ENCODE results near the gene DEGS1.

Gene DEGS1

DNA sequence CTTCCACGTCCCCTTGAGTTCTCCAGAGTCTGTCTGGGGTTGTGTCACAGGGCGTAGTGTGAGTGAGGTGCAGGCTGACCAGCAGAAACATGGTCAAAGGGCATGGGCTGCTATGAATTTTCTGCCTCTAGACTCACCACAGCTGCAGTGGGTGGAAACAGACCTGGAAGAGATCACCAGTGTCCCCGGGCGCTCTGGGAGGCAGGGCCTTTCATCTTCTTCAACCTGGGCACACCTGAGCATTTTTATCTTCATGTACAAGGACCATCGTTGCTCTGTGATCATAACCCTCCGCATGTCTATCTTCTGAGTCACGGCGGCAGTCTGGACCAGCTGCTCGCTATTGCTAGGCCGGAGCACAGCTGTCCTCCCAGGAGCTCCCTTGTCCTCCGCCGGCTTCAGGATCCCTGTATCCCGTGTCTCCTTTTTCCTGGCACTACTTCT lies 29.6 kb downstream of the DEGS1 start:
- peak; percentile 55 for DNase-seq (ENCODE audit: low read depth, low spot score)

DNA sequence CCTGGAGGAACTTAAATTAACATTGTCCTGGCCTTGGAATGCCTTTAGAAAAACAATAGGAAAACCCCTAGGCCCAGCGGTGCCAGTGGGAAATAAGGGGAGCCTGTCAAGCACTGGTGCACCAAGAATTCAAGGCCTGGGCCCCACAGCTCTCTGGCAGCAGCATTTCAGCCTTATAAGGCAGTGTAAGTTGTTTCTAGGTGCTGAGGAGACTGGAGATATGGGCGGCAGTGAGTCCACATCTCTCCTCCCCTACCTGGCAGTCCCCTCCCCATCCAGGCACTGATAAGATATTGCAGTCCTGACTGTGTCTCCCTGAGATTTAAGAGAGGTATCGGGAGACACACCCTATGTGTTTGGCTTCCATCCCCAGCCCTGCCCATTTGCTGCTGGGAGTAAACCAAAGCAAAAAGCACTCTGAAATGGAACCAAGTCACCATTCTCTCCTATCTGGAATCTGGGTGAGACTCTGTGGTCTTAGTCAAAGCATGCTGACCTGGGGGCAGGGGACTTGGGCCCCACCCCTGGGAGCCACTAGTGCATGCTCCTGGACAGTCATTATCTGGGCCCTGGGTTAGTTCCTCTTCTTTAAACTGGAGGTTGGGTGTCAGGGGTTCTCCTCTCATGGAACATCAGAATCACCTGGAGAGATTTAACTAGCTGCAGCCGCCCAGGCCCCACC lies 30.5 kb downstream of the DEGS1 start:
- peak; percentile 75 for DNase-seq (ENCODE audit: low read depth, low spot score)

DNA sequence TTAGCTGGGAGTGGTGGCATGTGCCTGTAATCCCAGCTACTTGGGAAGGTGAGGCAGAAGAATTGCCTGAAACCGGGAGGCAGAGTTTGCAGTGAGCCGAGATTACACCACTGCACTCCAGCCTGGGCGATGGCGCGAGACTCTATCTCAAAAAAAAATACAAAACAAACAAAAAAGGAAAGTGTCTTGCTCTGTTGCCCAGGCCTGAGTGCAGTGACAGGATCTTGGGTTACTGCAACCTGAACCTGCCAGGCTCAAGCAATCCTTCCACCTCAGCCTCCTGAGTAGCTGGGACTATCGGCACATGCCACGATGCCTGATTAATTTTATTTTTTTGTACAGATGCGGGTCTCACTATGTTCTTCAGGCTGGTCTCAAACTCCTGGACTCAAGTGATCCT lies 33.3 kb downstream of the DEGS1 start:
- no peak for DNase-seq (ENCODE audit: low read depth, low spot score)

DNA sequence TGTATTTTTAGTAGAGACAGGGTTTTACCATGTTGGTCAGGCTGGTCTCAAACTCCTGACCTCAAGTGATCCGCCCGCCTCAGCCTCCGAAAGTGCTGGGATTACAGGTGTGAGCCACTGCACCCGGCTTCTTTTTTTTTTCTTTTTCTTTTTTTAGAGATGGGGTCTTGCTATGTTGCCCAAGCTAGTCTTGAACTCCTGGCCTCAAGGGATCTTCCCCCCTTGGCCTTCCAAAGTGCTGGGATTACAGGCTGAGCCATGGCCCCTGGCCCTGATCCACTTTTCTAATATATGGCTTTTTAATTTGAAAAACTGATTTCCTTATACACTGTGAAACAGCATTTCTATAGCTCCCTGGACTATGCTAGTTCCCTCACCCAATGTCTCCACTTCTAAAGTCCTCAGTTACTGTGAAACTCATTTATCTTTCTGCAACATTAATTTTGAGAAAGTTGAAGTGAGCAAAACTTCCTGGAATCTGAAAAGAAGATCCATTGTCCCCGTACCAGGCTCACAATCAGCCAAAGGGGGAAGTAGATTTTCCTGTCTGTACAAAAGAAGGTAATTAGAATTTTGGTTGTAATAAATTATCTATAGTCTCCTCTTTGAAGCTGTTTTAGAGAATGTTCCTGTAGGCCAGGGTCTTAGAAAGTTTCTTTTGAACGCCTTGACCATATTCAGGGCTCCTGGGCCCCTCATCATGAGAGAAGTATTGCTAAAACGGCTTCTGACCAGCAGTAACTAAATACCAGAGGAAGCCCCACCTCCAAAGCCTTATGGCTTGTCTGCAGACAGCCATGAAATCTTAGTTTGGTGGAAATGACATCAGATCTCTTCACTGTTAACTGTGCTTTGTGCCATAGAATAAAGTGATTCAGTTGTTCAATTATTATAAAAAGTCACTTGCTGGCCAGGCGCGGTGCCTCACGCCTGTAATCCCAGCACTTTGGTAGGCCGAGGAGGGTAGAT lies 34.9 kb downstream of the DEGS1 start:
- no peak for DNase-seq (ENCODE audit: low read depth, low spot score)

DNA sequence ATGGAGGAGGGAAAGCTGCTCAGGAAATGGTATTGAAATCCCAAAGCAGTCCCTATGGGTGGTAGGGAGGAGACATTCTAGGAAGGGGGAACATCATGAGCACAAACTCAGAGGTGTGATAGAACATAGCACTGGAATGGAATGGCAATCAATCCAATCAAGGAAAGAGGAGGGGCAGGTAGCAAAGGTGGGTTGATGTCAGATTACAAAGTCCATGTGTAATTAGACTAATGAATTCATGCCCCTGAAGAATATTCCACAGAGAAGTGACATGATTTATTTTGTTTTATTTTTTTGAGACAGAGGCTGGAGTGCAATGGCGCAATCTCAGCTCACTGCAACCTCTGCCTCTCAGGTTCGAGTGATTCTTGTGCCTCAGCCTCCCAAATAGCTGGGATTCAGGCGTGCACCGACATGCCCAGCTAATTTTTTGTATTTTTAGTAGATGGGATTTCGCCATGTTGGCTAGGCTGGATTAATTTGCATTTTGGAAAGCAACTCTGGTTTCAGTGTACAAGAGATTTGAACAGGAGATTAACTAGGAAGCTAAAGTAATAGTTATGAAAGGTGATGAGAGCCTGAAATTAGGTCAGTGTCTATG lies 36.1 kb downstream of the DEGS1 start:
- no peak for DNase-seq (ENCODE audit: low read depth, low spot score)

DNA sequence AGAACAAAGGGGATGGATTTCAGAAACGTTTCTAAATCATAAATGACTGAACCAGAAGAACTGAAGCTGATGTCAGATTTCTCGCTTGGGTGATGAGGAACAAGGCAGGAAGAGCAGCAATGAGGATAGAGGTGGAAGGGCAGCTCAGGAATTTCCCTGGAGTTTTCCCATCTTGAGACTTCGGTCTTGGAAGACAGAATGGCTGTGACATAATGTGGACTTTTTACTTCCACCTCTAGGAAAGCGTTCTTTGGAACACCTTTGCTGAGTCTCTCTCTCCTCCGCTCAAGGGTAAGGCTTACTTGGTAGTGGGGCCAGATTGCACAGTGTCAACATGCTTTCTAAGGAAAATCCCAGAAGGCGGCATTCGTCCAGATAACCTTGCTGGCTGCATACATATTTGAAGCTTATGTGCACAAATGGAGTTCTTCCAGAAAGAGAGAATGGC lies 36.6 kb downstream of the DEGS1 start:
- no peak for DNase-seq (ENCODE audit: low read depth, low spot score)

DNA sequence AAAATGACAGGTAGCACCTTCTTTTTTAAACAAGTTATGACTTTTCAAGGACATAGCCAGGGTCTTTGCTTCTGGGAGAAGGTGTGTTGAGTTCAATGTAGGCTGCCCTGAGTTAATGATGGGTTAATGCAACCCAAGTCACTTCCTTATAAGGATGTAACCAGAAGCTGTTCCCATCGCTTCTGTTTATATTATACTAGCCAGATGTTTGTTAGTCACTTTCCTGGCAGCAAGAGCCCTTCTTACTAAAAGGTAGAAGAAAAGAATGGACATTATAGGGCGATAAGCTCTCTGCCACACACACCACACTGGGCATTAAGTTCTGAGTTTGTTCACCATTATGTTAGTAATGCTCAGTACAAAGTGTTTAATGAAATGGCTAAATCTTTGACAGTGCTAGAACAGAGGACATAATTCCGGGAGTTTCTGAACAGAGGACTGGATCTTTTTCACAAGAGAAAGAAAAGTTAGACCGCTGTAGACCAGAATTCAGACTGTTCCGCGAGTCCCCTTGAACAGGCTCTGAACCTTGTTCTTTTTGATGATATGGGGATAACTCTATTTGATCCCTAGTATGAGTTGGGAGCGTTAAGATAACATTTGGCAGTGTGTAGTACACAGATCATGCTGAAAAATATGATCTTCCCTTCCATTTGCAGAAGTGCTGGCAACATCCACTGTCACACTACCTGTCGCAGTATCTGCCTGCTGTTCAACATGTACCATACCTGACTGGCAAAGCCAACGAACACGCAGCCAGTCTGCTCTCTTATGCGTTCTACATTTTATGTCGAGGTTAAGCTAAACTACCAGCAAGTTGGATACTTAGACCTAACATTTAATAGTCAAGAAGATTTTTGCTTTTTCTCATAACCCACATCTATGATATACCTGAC lies 41.0 kb downstream of the DEGS1 start:
- DNase-seq (ENCODE audit: low read depth, low spot score), result no peak

DNA sequence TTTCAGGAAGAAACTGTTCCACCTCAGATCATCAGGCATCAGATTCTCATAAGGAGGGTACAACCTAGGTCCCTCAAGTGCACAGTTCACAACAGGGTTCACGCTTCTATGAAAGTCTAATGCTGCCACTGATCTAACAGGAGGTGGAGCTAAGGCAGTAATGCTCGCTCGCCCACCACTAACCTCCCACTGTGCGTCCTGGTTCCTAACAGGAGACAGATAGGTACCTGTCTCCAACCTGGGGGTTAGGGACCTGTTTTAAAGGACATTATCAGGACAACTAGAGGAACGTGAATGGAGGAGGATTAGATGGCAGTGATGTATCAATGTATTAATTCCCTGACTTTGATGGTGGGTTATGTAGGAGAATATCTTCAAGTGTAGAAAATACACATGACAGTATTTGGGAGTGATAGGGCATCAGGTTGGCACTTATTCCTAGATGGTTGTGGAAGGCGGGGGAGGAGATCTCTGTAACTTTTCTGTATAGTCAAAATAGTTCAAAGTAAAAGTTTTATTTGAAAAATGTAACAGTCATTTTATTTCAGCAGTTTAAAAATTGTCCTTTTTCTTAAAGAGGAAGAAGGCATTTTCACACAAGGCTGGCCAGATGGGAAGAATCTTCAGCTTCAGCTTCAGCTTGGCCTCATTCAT lies 43.9 kb downstream of the DEGS1 start:
- no peak for DNase-seq (ENCODE audit: low read depth, low spot score)

DNA sequence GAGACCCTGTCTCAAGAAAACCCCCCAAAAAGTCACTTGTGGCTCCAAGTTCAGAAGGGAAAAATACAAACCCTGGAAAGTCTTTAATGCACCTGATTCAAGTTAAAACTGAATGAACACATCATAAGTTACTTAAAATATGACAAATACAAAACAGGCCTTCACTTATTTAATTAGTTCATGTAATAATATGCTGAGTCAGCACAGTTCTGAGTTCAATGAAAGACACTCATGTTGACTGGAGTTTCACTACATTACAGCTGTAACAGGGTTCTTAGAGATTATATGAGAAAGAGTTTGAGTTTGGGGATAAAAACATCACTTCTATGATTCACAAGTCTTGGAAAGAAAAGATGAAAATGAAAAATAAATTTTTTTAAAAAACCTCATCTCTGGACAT lies 51.0 kb downstream of the DEGS1 start:
- no peak for DNase-seq (ENCODE audit: low read depth, low spot score)

DNA sequence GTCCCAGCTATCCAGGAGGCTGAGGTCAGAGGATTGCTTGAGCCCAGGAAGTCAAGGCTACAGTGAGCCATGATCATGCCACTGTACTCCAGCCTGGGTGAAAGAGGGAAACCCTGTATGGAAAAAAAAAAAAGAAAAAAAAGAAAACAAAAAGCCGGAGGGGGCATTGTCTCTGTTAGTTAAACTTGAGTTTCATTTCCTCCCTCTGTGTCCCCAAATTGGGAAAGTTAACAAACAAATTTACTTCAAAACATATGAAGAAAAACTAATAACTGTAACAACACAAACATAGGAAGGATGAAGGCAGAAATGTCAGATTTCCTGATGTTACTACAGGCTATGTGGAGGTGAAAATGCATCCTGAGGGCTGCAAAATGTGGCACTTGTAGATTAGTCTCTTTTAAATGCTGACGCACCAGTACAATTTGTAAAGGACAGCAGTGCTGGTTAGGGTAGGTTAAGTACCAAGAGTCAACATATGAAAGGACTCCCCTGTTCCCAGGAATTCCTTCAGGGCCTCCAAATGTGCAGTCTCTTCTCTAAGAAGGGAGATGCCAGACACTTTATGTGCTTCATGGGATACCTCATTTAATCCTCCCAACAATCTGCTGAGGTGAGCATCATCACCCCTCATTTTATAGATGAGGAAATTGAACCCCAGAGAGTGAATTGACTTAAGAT lies 52.9 kb downstream of the DEGS1 start:
- peak; percentile 51 for DNase-seq (ENCODE audit: low read depth, low spot score)

DNA sequence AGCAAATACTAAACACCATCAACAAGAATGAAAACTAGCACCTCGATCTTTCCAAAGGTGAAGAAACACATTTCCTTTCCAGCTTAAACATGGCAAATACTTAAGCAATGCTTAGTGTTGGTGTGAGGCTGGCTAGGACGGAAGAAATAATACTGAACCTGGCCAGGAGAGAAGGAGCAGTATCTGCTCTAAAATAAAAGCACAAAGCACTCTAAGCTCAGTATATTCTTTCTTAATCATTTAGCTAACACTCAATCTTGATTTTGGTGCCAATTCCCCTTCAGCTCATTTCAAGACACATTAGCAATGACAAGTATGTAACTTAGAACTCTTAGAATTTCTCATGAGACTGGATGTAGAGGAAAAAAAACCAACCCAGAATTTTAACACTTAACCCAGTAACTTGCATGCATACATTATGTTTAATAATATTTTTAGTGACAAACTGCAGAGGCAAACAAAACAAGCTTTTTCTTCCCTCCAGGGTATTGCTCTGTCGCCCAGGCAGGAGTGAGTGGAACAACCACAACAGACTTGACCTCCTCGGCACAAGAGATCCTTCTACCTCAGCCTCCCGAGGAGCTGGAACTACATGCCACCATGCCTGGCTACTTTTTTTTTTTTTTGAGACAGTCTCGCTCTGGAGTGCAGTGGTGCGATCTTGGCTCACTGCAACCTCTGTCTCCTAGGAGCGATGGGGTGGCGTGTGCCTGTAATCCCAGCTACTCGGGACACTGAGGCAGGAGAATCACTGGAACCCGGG lies 54.3 kb downstream of the DEGS1 start:
- no peak for DNase-seq (ENCODE audit: low read depth, low spot score)

DNA sequence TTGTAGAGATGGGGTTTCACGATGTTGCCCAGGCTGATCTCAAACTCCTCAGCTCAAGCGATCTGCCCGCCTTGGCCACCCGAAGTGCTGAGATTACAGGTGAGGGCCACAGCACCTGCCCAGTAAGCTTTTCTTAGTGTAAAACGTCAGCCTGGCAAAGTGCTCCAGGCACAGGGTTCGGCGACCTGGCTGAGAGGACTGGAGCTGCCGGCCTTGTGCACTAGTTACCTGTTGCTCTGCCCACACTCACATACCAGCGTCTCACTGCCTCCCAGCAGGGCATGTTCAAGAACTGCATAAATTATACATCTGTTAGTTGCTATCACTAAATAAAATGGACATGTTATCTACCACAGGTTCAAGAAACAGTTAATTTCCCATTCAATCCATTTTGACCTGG lies 55.2 kb downstream of the DEGS1 start:
- DNase-seq (ENCODE audit: low read depth, low spot score), result no peak

DNA sequence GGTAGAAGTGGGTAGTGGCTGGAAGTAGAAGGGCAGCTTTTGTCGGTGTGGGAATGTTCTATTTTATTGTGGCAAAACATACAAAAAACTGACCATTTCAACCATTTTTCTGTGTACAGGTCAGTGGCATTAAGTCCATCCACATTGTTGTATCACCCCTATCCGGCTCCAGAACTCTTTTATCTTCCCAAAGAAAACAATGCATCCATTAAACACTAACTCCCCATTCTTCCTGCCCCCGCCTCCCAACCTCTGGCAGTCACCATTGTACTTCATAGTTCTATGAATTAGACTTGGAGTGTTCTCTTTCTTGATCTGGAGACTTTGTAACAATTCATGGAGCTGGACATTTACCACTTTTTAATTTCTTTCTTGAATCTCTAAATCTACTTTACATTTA lies 55.7 kb downstream of the DEGS1 start:
- DNase-seq (ENCODE audit: low read depth, low spot score), result no peak
